SJCRH30 (cell line): ENCODE data around the gene CASK. TPM values are rescaled to one million over a fixed set of nuclear protein-coding genes. Genes with fewer than 3 reads are reported as not detected.

Source experiments
- DNase-seq, 2 experiments: peaks; one replicate each; pipeline ENCODE4 v3.0.0-alpha.2; 2015 to 2020
- H3K27ac ChIP-seq: fragments of 250-450 bp; sonication (Bioruptor Pico); 2 replicates; pipeline ENCODE4 v1.5.1; 2020; ENCODE audit warnings: mild to moderate bottlenecking, moderate library complexity
- H3K27me3 ChIP-seq: fragments of 250-450 bp; sonication (Bioruptor Pico); 2 replicates; pipeline ENCODE4 v1.5.1; 2020; ENCODE audit warnings: mild to moderate bottlenecking, moderate library complexity
- H3K36me3 ChIP-seq: fragments of 250-450 bp; sonication (Bioruptor Pico); 2 replicates; pipeline ENCODE4 v1.5.1; 2020; ENCODE audit warnings: mild to moderate bottlenecking, moderate library complexity
- H3K4me1 ChIP-seq: fragments of 250-450 bp; sonication (Bioruptor Pico); 2 replicates; pipeline ENCODE4 v1.5.1; 2020; ENCODE audit warnings: mild to moderate bottlenecking, moderate library complexity
- H3K4me3 ChIP-seq: fragments of 250-450 bp; sonication (Bioruptor Pico); 2 replicates; pipeline ENCODE4 v1.5.1; 2020; ENCODE audit warnings: mild to moderate bottlenecking, moderate library complexity
- H3K9me3 ChIP-seq: fragments of 250-450 bp; sonication (Bioruptor Pico); replicated peaks from 2 replicates; pipeline ENCODE4 v1.5.1; 2020; ENCODE audit warnings: mild to moderate bottlenecking, moderate library complexity
- total RNA-seq: library from RNA; depleted of rRNA; stranded (reverse); fragments of >200 nt; shearing (Covaris generic); gene quantifications from 2 replicates; pipeline ENCODE4 v1.2.3, GENCODE V29; 2014

Gene CASK
- total RNA-seq, 1 experiment from 2014 or later, result 43.0 TPM

- Histone ChIP-seq H3K4me3 (no peak overlapping the region), H3K9me3 (no peaks in the 10 kb centered on the region), H3K36me3 (no peaks in the 10 kb centered on the region), H3K4me1 (no peaks in the 10 kb centered on the region), H3K27ac (no peak overlapping the region), H3K27me3 (no peaks in the 10 kb centered on the region)
- no peak for DNase-seq
These were observed 204.7 kb downstream of the CASK start for GRCh38 chrX:41718481-41719235.

GRCh38 chrX:41716767-41717473, 206.4 kb downstream of the CASK start:
- Histone ChIP-seq H3K36me3 (no peaks in the 10 kb centered on the region), H3K4me1 (no peaks in the 10 kb centered on the region), H3K27me3 (no peaks in the 10 kb centered on the region), H3K4me3 (no peak overlapping the region), H3K27ac (no peak overlapping the region), H3K9me3 (no peaks in the 10 kb centered on the region)
- no peak for DNase-seq

- Histone ChIP-seq H3K4me1 (no peaks in the 10 kb centered on the region), H3K36me3 (no peaks in the 10 kb centered on the region), H3K4me3 (no peak overlapping the region), H3K27me3 (no peaks in the 10 kb centered on the region), H3K27ac (no peak overlapping the region), H3K9me3 (no peaks in the 10 kb centered on the region)
- no peak for DNase-seq
These were observed 207.1 kb downstream of the CASK start for GRCh38 chrX:41716222-41716621.

GRCh38 chrX:41711021-41711667, 212.2 kb downstream of the CASK start:
- Histone ChIP-seq H3K9me3 (no peaks in the 10 kb centered on the region), H3K36me3 (no peaks in the 10 kb centered on the region), H3K27ac (no peak overlapping the region), H3K4me3 (no peak overlapping the region), H3K27me3 (no peaks in the 10 kb centered on the region), H3K4me1 (no peaks in the 10 kb centered on the region)
- DNase-seq, result no peak

- no peaks in the 10 kb centered on the region for H3K4me1 ChIP-seq
- no peak overlapping the region for H3K27ac ChIP-seq
- DNase-seq, result no peak
- H3K9me3 ChIP-seq, result no peaks in the 10 kb centered on the region
- H3K4me3 ChIP-seq, result no peak overlapping the region
- no peaks in the 10 kb centered on the region for H3K27me3 ChIP-seq
- H3K36me3 ChIP-seq, result no peaks in the 10 kb centered on the region
These were observed 214.9 kb downstream of the CASK start for GRCh38 chrX:41708486-41708885.

GRCh38 chrX:41707218-41707617, 216.1 kb downstream of the CASK start:
- no peaks in the 10 kb centered on the region for H3K4me1 ChIP-seq
- H3K36me3 ChIP-seq, result no peaks in the 10 kb centered on the region
- no peak overlapping the region for H3K27ac ChIP-seq
- DNase-seq, result no peak
- no peaks in the 10 kb centered on the region for H3K9me3 ChIP-seq
- H3K4me3 ChIP-seq, result no peak overlapping the region
- no peaks in the 10 kb centered on the region for H3K27me3 ChIP-seq

GRCh38 chrX:41705680-41706374, 217.5 kb downstream of the CASK start:
- H3K27me3 ChIP-seq, result no peaks in the 10 kb centered on the region
- no peak overlapping the region for H3K27ac ChIP-seq
- no peaks in the 10 kb centered on the region for H3K9me3 ChIP-seq
- H3K4me1 ChIP-seq, result no peaks in the 10 kb centered on the region
- H3K4me3 ChIP-seq, result no peak overlapping the region
- DNase-seq, result no peak
- H3K36me3 ChIP-seq, result no peaks in the 10 kb centered on the region

- no peak overlapping the region for H3K27ac ChIP-seq
- H3K9me3 ChIP-seq, result no peaks in the 10 kb centered on the region
- no peaks in the 10 kb centered on the region for H3K4me1 ChIP-seq
- no peaks in the 10 kb centered on the region for H3K36me3 ChIP-seq
- no peak overlapping the region for H3K4me3 ChIP-seq
- no peaks in the 10 kb centered on the region for H3K27me3 ChIP-seq
- no peak for DNase-seq
These were observed 218.3 kb downstream of the CASK start for GRCh38 chrX:41705042-41705441.

- no peaks in the 10 kb centered on the region for H3K9me3 ChIP-seq
- no peaks in the 10 kb centered on the region for H3K4me1 ChIP-seq
- H3K36me3 ChIP-seq, result no peaks in the 10 kb centered on the region
- no peak overlapping the region for H3K27ac ChIP-seq
- no peak for DNase-seq
- H3K27me3 ChIP-seq, result no peaks in the 10 kb centered on the region
- no peak overlapping the region for H3K4me3 ChIP-seq
These were observed 219.8 kb downstream of the CASK start for GRCh38 chrX:41703574-41704029.

- DNase-seq, result no peak
- Histone ChIP-seq H3K36me3 (no peaks in the 10 kb centered on the region), H3K4me3 (no peak overlapping the region), H3K27ac (no peak overlapping the region), H3K9me3 (no peaks in the 10 kb centered on the region), H3K27me3 (no peaks in the 10 kb centered on the region), H3K4me1 (no peaks in the 10 kb centered on the region)
These were observed 227.9 kb downstream of the CASK start for GRCh38 chrX:41695426-41695825.

GRCh38 chrX:41693024-41693423, 230.3 kb downstream of the CASK start:
- Histone ChIP-seq H3K9me3 (no peaks in the 10 kb centered on the region), H3K4me3 (no peak overlapping the region), H3K4me1 (no peaks in the 10 kb centered on the region), H3K27ac (no peak overlapping the region), H3K36me3 (no peaks in the 10 kb centered on the region), H3K27me3 (no peaks in the 10 kb centered on the region)
- no peak for DNase-seq

- H3K36me3 ChIP-seq, result no peaks in the 10 kb centered on the region
- DNase-seq, result no peak
- H3K27ac ChIP-seq, result no peak overlapping the region
These were observed 231.1 kb downstream of the CASK start for GRCh38 chrX:41692162-41692749.

GRCh38 chrX:41689711-41690110, 233.6 kb downstream of the CASK start:
- Histone ChIP-seq H3K27me3 (no peaks in the 10 kb centered on the region), H3K9me3 (no peaks in the 10 kb centered on the region), H3K27ac (no peak overlapping the region), H3K4me3 (no peak overlapping the region), H3K4me1 (no peaks in the 10 kb centered on the region), H3K36me3 (no peaks in the 10 kb centered on the region)
- DNase-seq, result no peak

More at GRCh38 chrX:41692162-41692749, 231.1 kb downstream of the CASK start:
- Histone ChIP-seq H3K4me3 (no peak overlapping the region), H3K4me1 (no peaks in the 10 kb centered on the region), H3K9me3 (no peaks in the 10 kb centered on the region), H3K27me3 (no peaks in the 10 kb centered on the region)

- no peaks in the 10 kb centered on the region for H3K27me3 ChIP-seq
- DNase-seq, result no peak
- no peaks in the 10 kb centered on the region for H3K9me3 ChIP-seq
- no peaks in the 10 kb centered on the region for H3K36me3 ChIP-seq
- no peaks in the 10 kb centered on the region for H3K4me1 ChIP-seq
- H3K4me3 ChIP-seq, result no peak within 1 kb of the TSS
- no peak within 1 kb of the TSS for H3K27ac ChIP-seq
These were observed 234.5 kb downstream of the CASK start, which contains the start of gene GPR34 for GRCh38 chrX:41688835-41689234. Gene GPR34 (plus strand): TSS chrX:41688973. CDS start chrX:41695634, 6,661 bp downstream.
